Body of pancreas (tissue), 4 donors: ENCODE data around the gene SLC17A5. TPM values are rescaled to one million over a fixed set of nuclear protein-coding genes. Genes with fewer than 3 reads are reported as not detected.
"Not testable (repeated sequence)": the region's sequence is repeated elsewhere in the genome, so short reads cannot be mapped to it uniquely, and the experiment has no call there.

Source experiments
- ATAC-seq: fragments of 150-250 bp; one replicate; pipeline ENCODE4 v1.9.1; 2016
- DNase-seq, 4 donors: peaks; one replicate each; pipeline ENCODE4 v3.0.0-alpha.2; 2019
- H3K27ac ChIP-seq, 4 donors: fragments of 200-600 bp; sonication (generic); 1 replicate in 3 of 4; 2 replicates in 1 of 4; pipeline versions ENCODE4 v1.5.1 to v1.6.1; 2016 to 2019; ENCODE audit warnings: mild to moderate bottlenecking in 1 of 4, mixed read lengths in 1 of 4, moderate library complexity in 1 of 4
- H3K27me3 ChIP-seq, 2 donors: fragments of 200-600 bp; sonication (generic); one replicate each; pipeline ENCODE4 v1.6.0; 2016; ENCODE audit warnings: mild to moderate bottlenecking in 1 of 2
- H3K36me3 ChIP-seq, 2 donors: fragments of 200-600 bp; sonication (generic); replicated peaks in 1 of 2; 2 replicates each; pipeline ENCODE4 v1.5.1; 2016; ENCODE audit warnings: low read depth in 2 of 2; ENCODE audit not compliant: insufficient read depth in 1 of 2
- H3K4me1 ChIP-seq: fragments of 200-600 bp; sonication (generic); one replicate; pipeline ENCODE4 v1.6.0; 2016
- H3K4me3 ChIP-seq, 2 donors: fragments of 200-600 bp; sonication (generic); 1 replicate in 1 of 2; 2 replicates in 1 of 2; pipeline ENCODE4 v1.5.1; 2016 to 2019
- H3K9me3 ChIP-seq, 3 donors: fragments of 200-600 bp; sonication (generic); 1 replicate in 2 of 3; 2 replicates in 1 of 3; pipeline ENCODE4 v1.5.1; 2016
- POLR2A ChIP-seq, 3 donors: fragments of 450-650 bp; IDR thresholded peaks; one replicate each; pipeline ENCODE4 v1.6.1; 2016; ENCODE audit warnings: antibody characterized with exemption in 3 of 3, mild to moderate bottlenecking in 2 of 3
- WGBS, 2 donors: methylation state at CpG; one replicate each; pipeline ENCODE4 v1.1.5; 2017; 5-methylcytosine and 5-hydroxymethylcytosine counted together
- intact Hi-C: fragments of 100-400 bp; cut with DNase I; formaldehyde crosslinking; loops from one replicate; pipeline ENCODE4 v1.15.1; 2023
- total RNA-seq, 2 donors: library from RNA; depleted of rRNA; stranded (reverse); fragments of >200 nt; gene quantifications; one replicate each; pipeline ENCODE4 v1.1.0, GENCODE V29; 2016
- TF ChIP-seq, protein P1 (sequence below), 7 experiments: fragments of 450-650 bp in 4 of 7; fragments of 200-600 bp in 3 of 7; sonication (generic) in 3 of 7; IDR thresholded peaks; one replicate each; pipeline ENCODE4 v1.5.1; 2016 to 2019; ENCODE audit warnings: antibody characterized with exemption in 7 of 7

The SLC17A5 gene
- total RNA-seq, 2 donors from 2014 or later: 4.9 to 11.2 TPM

DNA sequence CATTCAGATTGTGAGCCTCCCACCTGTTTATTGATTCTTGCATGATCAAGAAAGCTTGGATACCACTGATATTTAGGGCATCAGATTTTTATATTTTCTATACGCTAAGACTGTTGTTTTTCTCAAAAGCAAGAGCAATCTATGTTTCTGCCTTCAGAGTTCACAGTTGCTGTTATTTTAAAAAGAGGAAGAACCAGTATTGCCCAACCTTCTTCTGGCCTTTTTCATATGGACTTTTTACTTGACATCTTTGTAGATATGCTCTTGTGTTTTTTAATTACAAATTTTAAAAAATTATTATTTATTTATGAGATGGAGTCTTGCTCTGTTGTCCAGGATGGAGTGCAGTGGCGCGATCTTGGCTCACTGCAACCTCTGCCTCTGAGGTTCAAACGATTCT lies 28.9 kb downstream of the SLC17A5 start:
- TF ChIP-seq POLR2A (IDR thresholded peaks at IDR 0.05): no peak
- TF ChIP-seq, protein P1, sequence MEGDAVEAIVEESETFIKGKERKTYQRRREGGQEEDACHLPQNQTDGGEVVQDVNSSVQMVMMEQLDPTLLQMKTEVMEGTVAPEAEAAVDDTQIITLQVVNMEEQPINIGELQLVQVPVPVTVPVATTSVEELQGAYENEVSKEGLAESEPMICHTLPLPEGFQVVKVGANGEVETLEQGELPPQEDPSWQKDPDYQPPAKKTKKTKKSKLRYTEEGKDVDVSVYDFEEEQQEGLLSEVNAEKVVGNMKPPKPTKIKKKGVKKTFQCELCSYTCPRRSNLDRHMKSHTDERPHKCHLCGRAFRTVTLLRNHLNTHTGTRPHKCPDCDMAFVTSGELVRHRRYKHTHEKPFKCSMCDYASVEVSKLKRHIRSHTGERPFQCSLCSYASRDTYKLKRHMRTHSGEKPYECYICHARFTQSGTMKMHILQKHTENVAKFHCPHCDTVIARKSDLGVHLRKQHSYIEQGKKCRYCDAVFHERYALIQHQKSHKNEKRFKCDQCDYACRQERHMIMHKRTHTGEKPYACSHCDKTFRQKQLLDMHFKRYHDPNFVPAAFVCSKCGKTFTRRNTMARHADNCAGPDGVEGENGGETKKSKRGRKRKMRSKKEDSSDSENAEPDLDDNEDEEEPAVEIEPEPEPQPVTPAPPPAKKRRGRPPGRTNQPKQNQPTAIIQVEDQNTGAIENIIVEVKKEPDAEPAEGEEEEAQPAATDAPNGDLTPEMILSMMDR (IDR thresholded peaks at IDR 0.05): no peak
- ATAC-seq (no peak), DNase-seq (no peak)
- no peaks in the 10 kb centered on the region for H3K27me3 ChIP-seq
- intact Hi-C loops: no loop called here
- no peak overlapping the region for H3K27ac ChIP-seq
- no peaks in the 10 kb centered on the region for H3K4me1 ChIP-seq
- peaks cover 0 to 2% of the 10 kb centered on the region in 2 donors for H3K36me3 ChIP-seq
- H3K9me3 ChIP-seq: no peaks in the 10 kb centered on the region
- no peak overlapping the region for H3K4me3 ChIP-seq
- WGBS, 2 donors: 87 to 93% methylated on average over 4 of the region's 4 CpGs

DNA sequence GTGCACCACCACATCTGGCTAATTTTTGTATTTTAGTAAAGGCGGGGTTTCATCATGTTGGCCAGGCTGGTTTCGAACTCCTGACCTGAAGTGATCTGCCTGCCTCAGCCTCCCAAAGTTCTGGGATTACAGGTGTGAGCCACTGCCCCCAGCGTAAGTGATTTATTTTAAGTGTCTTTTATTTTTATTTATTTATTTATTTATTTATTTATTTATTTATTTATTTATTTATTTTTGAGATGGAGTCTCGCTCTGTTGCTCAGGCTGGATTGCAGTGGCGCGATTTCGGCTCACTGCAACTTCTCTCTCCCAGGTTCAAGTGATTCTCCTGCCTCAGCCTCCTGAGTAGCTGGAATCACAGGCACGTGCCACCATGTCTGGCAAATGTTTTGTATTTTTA lies 30.3 kb downstream of the SLC17A5 start:
- ATAC-seq, intact Hi-C loops, H3K27me3 ChIP-seq, H3K9me3 ChIP-seq, DNase-seq, H3K36me3 ChIP-seq, H3K4me3 ChIP-seq, H3K27ac ChIP-seq, H3K4me1 ChIP-seq: not testable (repeated sequence)
- WGBS, 2 donors: 96 to 99% methylated on average over 8 of the region's 8 CpGs

DNA sequence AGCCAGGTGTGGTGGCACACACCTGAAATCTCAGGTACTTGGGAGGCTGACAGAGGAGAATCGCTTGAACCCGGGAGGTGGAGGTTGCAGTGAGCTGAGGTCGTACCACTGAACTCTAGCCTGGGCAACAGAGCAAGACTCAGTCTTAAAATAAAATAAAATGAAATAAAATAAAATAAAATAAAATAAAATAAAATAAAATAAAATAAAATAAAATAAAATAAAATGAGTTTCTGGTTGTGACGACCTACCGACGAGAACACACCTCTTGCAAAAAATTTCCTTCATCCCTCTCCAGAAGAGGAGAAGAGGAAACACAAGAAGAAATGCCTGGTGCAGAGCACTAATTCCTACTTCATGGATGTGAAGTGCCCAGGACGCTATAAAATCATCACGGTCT lies 35.7 kb downstream of the SLC17A5 start:
- H3K4me1 ChIP-seq, H3K27me3 ChIP-seq, ATAC-seq, H3K9me3 ChIP-seq, H3K4me3 ChIP-seq, H3K36me3 ChIP-seq, DNase-seq, H3K27ac ChIP-seq, intact Hi-C loops: not testable (repeated sequence)
- 88 to 95% methylated on average over 8 of the region's 8 CpGs for WGBS, 2 donors

DNA sequence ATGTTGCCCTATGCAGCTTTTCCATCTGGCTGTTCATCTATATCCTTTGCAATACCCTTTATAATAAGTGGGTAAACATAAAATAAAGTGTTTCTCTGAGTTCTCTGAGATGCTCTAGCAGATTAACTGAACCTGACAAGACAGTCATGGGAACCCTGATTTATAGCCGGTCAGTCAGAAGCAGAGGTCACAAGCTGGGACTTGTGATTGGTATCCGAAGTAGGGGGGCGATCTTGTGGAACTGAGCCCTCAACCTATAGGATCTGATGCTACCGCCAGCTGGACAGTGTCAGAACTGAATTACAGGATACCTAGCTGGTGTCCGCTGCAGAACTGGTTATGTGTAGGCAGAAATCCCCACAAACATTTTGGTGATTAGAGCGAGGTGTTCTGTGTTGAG lies 39.0 kb downstream of the SLC17A5 start:
- intact Hi-C loops: no loop called here
- TF ChIP-seq POLR2A (IDR thresholded peaks at IDR 0.05): no peak
- TF ChIP-seq, protein P1 (IDR thresholded peaks at IDR 0.05): no peak
- Histone ChIP-seq H3K36me3 (peaks cover 0 to 2% of the 10 kb centered on the region in 2 donors), H3K27ac (no peak overlapping the region), H3K4me3 (no peak overlapping the region), H3K4me1 (no peaks in the 10 kb centered on the region), H3K27me3 (no peaks in the 10 kb centered on the region), H3K9me3 (no peaks in the 10 kb centered on the region)
- ATAC-seq: no peak
- WGBS, 2 donors: 87 to 94% methylated on average over 6 of the region's 6 CpGs
- no peak for DNase-seq

DNA sequence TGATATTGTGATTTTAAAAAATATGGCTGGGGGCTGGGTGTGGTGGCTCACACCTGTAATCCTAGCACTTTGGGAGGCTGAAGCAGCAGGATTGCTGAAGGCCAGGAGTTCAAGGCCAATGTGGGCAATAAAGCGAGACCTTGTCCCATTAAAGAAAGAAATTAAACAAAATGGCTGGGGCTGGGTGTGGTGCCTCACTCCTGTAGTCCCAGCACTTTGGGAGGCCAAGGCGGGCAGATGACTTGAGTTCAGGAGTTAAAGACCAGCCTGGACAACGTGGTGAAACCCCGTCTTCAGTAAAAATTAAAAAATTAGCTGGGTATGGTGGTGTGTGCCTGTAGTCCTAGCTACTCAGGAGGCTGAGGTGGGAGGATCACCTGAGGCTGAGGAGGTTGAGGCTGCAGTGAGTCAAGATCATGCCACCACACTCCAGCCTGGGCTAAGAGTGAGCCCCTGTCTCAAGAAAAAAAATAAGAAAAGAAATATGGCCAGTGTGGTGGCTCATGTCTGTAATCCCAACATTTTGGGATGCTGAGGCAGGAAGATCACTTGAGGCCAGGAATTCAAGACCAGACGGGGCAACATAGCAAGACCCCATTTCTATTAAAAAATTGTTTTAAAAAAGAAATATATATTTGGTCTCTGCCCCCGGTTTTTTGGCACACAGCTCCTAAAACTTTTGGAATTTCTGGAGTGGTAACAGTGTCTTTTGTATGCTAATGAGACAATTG lies 39.8 kb downstream of the SLC17A5 start:
- Histone ChIP-seq H3K9me3 (no peaks in the 10 kb centered on the region), H3K36me3 (peaks cover 0 to 2% of the 10 kb centered on the region in 2 donors), H3K4me3 (no peak overlapping the region), H3K4me1 (no peaks in the 10 kb centered on the region), H3K27ac (no peak overlapping the region), H3K27me3 (no peaks in the 10 kb centered on the region)
- WGBS, 2 donors: 72 to 96% methylated on average over 6 of the region's 6 CpGs
- no peak for ATAC-seq
- no peak for DNase-seq
- TF ChIP-seq, protein P1 (IDR thresholded peaks at IDR 0.05): no peak
- no peak for TF ChIP-seq POLR2A (IDR thresholded peaks at IDR 0.05)
- intact Hi-C loops: no loop called here

DNA sequence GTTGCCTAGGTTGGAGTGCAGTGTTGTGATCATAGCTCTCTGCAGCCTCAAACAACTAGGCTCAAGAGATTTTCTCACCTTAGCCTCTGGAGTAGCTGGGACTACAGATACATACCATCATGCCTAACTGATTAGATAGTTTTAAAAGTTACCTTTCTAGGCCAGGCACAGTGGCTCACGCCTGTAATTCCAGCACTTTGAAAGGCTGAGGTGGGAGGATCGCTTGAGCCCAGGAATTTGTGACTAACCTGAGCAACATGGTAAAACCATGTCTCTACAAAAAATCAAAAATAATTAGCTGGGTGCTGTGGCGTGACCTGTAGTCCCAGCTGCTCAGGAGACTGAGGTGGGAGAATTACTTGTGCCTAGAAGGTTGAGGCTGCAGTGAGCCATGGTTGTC lies 41.2 kb downstream of the SLC17A5 start:
- Histone ChIP-seq H3K4me3 (no peak overlapping the region), H3K27me3 (no peaks in the 10 kb centered on the region), H3K4me1 (no peaks in the 10 kb centered on the region), H3K36me3 (peaks cover 0 to 4% of the 10 kb centered on the region in 2 donors), H3K9me3 (no peaks in the 10 kb centered on the region), H3K27ac (no peak overlapping the region)
- intact Hi-C loops: no loop called here
- no peak for TF ChIP-seq POLR2A (IDR thresholded peaks at IDR 0.05)
- TF ChIP-seq, protein P1 (IDR thresholded peaks at IDR 0.05): no peak
- 76 to 91% methylated on average over 3 of the region's 3 CpGs for WGBS, 2 donors
- ATAC-seq (no peak), DNase-seq (no peak)
